Measurements from ENCODE around the gene NEIL1. TPM values are rescaled to one million over a fixed set of nuclear protein-coding genes. Genes with fewer than 3 reads are reported as not detected.

Gene NEIL1
- total and polyA plus RNA-seq, 2 donors (not counting 1 experiment from before 2014, with no cell fraction given) = 103 to 251 TPM

DNA sequence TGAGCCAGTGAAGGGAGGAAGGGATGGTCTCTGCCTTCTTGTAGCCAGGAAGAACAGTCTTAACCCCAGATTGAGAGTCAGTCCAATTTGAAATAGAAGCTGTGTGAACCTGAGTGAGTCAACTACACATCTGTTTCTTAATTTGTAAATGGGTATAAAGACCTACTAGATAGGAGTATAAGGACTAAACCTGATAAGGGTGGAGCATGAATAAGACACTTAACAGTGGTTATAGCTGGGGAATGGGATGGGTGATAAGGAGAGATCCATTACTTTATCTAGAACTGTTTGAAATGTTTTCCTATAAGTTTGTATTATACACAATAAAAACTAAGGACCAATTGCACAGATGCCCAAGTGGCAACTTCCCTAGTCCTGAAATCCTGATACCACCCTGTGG, 20.2 kb downstream of the NEIL1 start:
- Histone ChIP-seq H3K4me1 (ENCODE audit: control insufficient read depth in 2 of 2, insufficient read depth in 2 of 2, low read length in 2 of 2) (peaks cover 13 to 19% of the 10 kb centered on the region in 2 donors), H3K9me3 (ENCODE audit: control extremely low read depth in 1 of 3, control insufficient read depth in 2 of 3, insufficient read depth in 1 of 3, low read length in 2 of 3) (no peaks in the 10 kb centered on the region), H3K27ac (ENCODE audit: low read length in 2 of 2) (peak overlapping the region; percentile 98 to 99), H3K79me2 (ENCODE audit: control insufficient read depth, insufficient read depth, low read length) (peaks cover 4% of the 10 kb centered on the region), H3K4me3 (ENCODE audit: control extremely low read depth in 1 of 5, extremely low read depth in 1 of 5, insufficient read depth in 1 of 5, low read depth in 2 of 5, low read length in 4 of 5) (no peak overlapping the region), H3K9ac (ENCODE audit: low read length) (no peak overlapping the region), H2AFZ (ENCODE audit: insufficient read depth, low read depth, low read length, poor library complexity, severe bottlenecking) (no peak overlapping the region), H3K4me2 (replicated peaks; ENCODE audit: low read depth, low read length, poor library complexity, severe bottlenecking) (no peak overlapping the region), H3K27me3 (replicated peaks in 1 of 4; ENCODE audit: control extremely low read depth in 1 of 4, control insufficient read depth in 3 of 4, insufficient read depth in 4 of 4, low read length in 3 of 4) (no peaks in the 10 kb centered on the region), H4K20me1 (ENCODE audit: control insufficient read depth, insufficient read depth, low read length, poor library complexity, severe bottlenecking) (no peaks in the 10 kb centered on the region), H3K36me3 (replicated peaks in 1 of 2; ENCODE audit: control extremely low read depth in 1 of 2, control insufficient read depth in 1 of 2, extremely low read depth in 1 of 2, insufficient read depth in 2 of 2, low read length in 1 of 2) (peaks cover 0 to 45% of the 10 kb centered on the region in 2 experiments)
- no peaks in the 10 kb centered on the region for H3K9me3 Mint-ChIP-seq (ENCODE audit: insufficient read depth)
- H3K4me3 Mint-ChIP-seq = peak overlapping the region; percentile 93
- no peak for DNase-seq
- TF ChIP-seq CTCF (IDR thresholded peaks at IDR 0.05) = no peak
- TF ChIP-seq EZH2 (IDR thresholded peaks at IDR 0.05; ENCODE audit: borderline replicate concordance, insufficient read depth, low read depth, low read length, poor library complexity, severe bottlenecking) = no peak
- H3K4me1 Mint-ChIP-seq = peaks cover 27% of the 10 kb centered on the region
- H3K27ac Mint-ChIP-seq = peak overlapping the region; percentile 95
- intact Hi-C loops (cut with micrococcal nuclease) = loop anchor here (1.0 to 5.0 kb wide), 2 partner anchors 31 to 430 kb away; partner anchors contain the start of genes COMMD4 and COX5A
- ChIA-PET CTCF (interaction anchor here (1.4 to 4.3 kb wide), 17 partner anchors 13 to 435 kb away, joined by 3 to 52 read pairs (median 10); partner anchors contain the start of genes COMMD4, IMP3, NEIL1 and SIN3A), POLR2A (interaction anchor here (0.7 to 3.9 kb wide), 4 partner anchors 19 to 1128 kb away, joined by 3 to 62 read pairs (median 14); partner anchors contain the start of genes NEIL1 and SIN3A)
- ATAC-seq (ENCODE audit: low read depth) = no peak
- H3K27me3 Mint-ChIP-seq = no peaks in the 10 kb centered on the region

DNA sequence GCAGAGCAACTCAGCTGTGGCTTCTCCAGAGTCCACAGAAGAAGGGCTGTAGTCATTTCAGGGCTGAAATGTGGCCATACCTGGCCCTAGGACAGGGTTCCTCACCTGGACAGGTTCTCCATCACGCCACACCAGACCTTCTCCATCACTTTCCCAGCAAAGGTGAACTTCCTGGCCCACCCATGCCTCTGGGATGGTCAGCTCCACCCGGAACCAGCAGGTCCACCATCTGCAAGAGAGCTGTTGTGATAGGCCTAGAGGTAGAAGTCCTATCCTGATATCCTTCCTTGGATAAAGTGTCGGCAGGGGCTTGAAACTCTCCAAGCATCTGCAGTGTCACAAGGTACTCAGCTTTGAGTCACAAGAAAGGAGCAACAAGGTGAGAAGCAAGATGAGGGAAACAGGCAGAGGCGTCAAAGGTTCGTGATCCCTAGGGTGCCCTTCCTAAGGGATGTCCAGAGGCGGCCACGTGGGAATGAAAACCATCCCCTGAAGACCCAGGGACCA, 20.6 kb downstream of the NEIL1 start:
- no peak for ATAC-seq (ENCODE audit: low read depth)
- TF ChIP-seq EZH2 (IDR thresholded peaks at IDR 0.05; ENCODE audit: borderline replicate concordance, insufficient read depth, low read depth, low read length, poor library complexity, severe bottlenecking) (no peak), CTCF (IDR thresholded peaks at IDR 0.05) (no peak)

More for the DNA sequence above, 20.6 kb downstream of the NEIL1 start:
- H3K4me2 ChIP-seq (replicated peaks; ENCODE audit: low read depth, low read length, poor library complexity, severe bottlenecking) = peak overlapping the region; percentile 96
- peaks cover 13 to 19% of the 10 kb centered on the region in 2 donors for H3K4me1 ChIP-seq (ENCODE audit: control insufficient read depth in 2 of 2, insufficient read depth in 2 of 2, low read length in 2 of 2)
- WGBS (ENCODE audit: insufficient coverage) = 58% methylated on average over 7 of the region's 7 CpGs
- peak overlapping the region; percentile 98 to 99 for H3K27ac ChIP-seq (ENCODE audit: low read length in 2 of 2)
- Mint-ChIP-seq H3K4me1 (peaks cover 27% of the 10 kb centered on the region), H3K4me3 (peak overlapping the region; percentile 93), H3K9me3 (ENCODE audit: insufficient read depth) (no peaks in the 10 kb centered on the region), H3K27ac (peak overlapping the region; percentile 95), H3K27me3 (no peaks in the 10 kb centered on the region)
- H3K36me3 ChIP-seq (replicated peaks in 1 of 2; ENCODE audit: control extremely low read depth in 1 of 2, control insufficient read depth in 1 of 2, extremely low read depth in 1 of 2, insufficient read depth in 2 of 2, low read length in 1 of 2) = peaks cover 0 to 44% of the 10 kb centered on the region in 2 experiments
- POLR2A ChIA-PET = interaction anchor here (0.8 to 3.9 kb wide), 10 partner anchors 13 to 371 kb away, joined by 3 to 62 read pairs (median 4); partner anchors contain the start of genes COMMD4, IMP3, NEIL1 and PPCDC
- H3K4me3 ChIP-seq (ENCODE audit: control extremely low read depth in 1 of 5, extremely low read depth in 1 of 5, insufficient read depth in 1 of 5, low read depth in 2 of 5, low read length in 4 of 5) = peak overlapping the region in 4 of 5 experiments; percentile 87 to 96 (median 92)
- H3K9me3 ChIP-seq (ENCODE audit: control extremely low read depth in 1 of 3, control insufficient read depth in 2 of 3, insufficient read depth in 1 of 3, low read length in 2 of 3) = no peaks in the 10 kb centered on the region
- peaks cover 4% of the 10 kb centered on the region for H3K79me2 ChIP-seq (ENCODE audit: control insufficient read depth, insufficient read depth, low read length)
- no peak for DNase-seq
- H4K20me1 ChIP-seq (ENCODE audit: control insufficient read depth, insufficient read depth, low read length, poor library complexity, severe bottlenecking) = no peaks in the 10 kb centered on the region
- intact Hi-C loops (cut with micrococcal nuclease) = loop anchor here (1.0 to 5.0 kb wide), 2 partner anchors 31 to 430 kb away; partner anchors contain the start of genes COMMD4 and COX5A
- H2AFZ ChIP-seq (ENCODE audit: insufficient read depth, low read depth, low read length, poor library complexity, severe bottlenecking) = peak overlapping the region; percentile 73
- no peaks in the 10 kb centered on the region for H3K27me3 ChIP-seq (replicated peaks in 1 of 4; ENCODE audit: control extremely low read depth in 1 of 4, control insufficient read depth in 3 of 4, insufficient read depth in 4 of 4, low read length in 3 of 4)
- peak overlapping the region; percentile 96 for H3K9ac ChIP-seq (ENCODE audit: low read length)
- CTCF ChIA-PET = interaction anchor here (0.7 to 4.3 kb wide), 29 partner anchors 11 to 511 kb away, joined by 3 to 52 read pairs (median 5); partner anchors contain the start of genes C15orf39, COMMD4, IMP3 and NEIL1
